DOHH2 (cell line): Measurements from ENCODE around the gene GPR137C.

Source experiments
- H3F3A ChIP-seq: fragments of 200-600 bp; sonication (generic), shearing (Covaris generic); 2 replicates; pipeline ENCODE4 v1.6.0; 2016; ENCODE audit warnings: antibody characterized with exemption, mild to moderate bottlenecking; ENCODE audit not compliant: control insufficient read depth, insufficient read depth
- H3K27ac ChIP-seq: fragments of 200-600 bp; sonication (generic); 2 replicates; pipeline ENCODE4 v1.5.1; 2014; ENCODE audit warnings: low read depth, mild to moderate bottlenecking, low read length, moderate library complexity
- H3K27me3 ChIP-seq: fragments of 200-600 bp; sonication (generic); 2 replicates; pipeline ENCODE4 v1.6.1; 2014; ENCODE audit warnings: mild to moderate bottlenecking, low read length, mixed read lengths; ENCODE audit not compliant: control insufficient read depth
- H3K36me3 ChIP-seq: fragments of 200-600 bp; sonication (generic); 2 replicates; pipeline ENCODE4 v1.6.1; 2014; ENCODE audit warnings: mild to moderate bottlenecking, low read length, moderate library complexity, mixed read lengths; ENCODE audit not compliant: control insufficient read depth
- H3K4me1 ChIP-seq: fragments of 200-600 bp; sonication (generic); 2 replicates; pipeline ENCODE4 v1.6.1; 2014; ENCODE audit warnings: mild to moderate bottlenecking, low read length, mixed read lengths; ENCODE audit not compliant: control insufficient read depth
- H3K4me2 ChIP-seq: fragments of 200-600 bp; sonication (generic); 2 replicates; pipeline ENCODE4 v1.6.0; 2014; ENCODE audit warnings: mild to moderate bottlenecking, low read length, moderate library complexity
- H3K4me3 ChIP-seq: fragments of 200-600 bp; sonication (generic); 2 replicates; pipeline ENCODE4 v1.5.1; 2014; ENCODE audit warnings: mild to moderate bottlenecking, low read length, mixed read lengths
- H3K79me2 ChIP-seq: fragments of 200-600 bp; sonication (generic); 2 replicates; pipeline ENCODE4 v1.6.1; 2014; ENCODE audit warnings: mild to moderate bottlenecking, low read length, mixed read lengths; ENCODE audit not compliant: control insufficient read depth
- H3K9me2 ChIP-seq: fragments of 200-600 bp; sonication (generic); replicated peaks from 2 replicates; pipeline ENCODE4 v1.6.1; 2014; ENCODE audit warnings: mild to moderate bottlenecking, low read length, mixed read lengths; ENCODE audit not compliant: control insufficient read depth
- H3K9me3 ChIP-seq: fragments of 200-600 bp; sonication (generic); 2 replicates; pipeline ENCODE4 v1.6.1; 2014; ENCODE audit warnings: antibody characterized with exemption, low read length, mixed read lengths; ENCODE audit not compliant: control insufficient read depth, insufficient read depth
- H4K20me1 ChIP-seq: fragments of 200-600 bp; sonication (generic); 2 replicates; pipeline ENCODE4 v1.6.0; 2014; ENCODE audit warnings: low read depth, mild to moderate bottlenecking, antibody characterized with exemption, low read length, moderate library complexity; ENCODE audit not compliant: control insufficient read depth, insufficient read depth
- EZH2phosphoT487 ChIP-seq: fragments of 200-600 bp; sonication (generic); IDR thresholded peaks from 2 replicates; pipeline ENCODE4 v1.6.1; 2017; ENCODE audit warnings: borderline replicate concordance, mild to moderate bottlenecking, antibody characterized with exemption, low read length, moderate library complexity, mixed read lengths
- TF ChIP-seq, protein P1 (sequence below): fragments of 200-600 bp; sonication (generic); IDR thresholded peaks from one replicate; pipeline ENCODE4 v1.5.1; 2014; ENCODE audit warnings: antibody characterized with exemption, mild to moderate bottlenecking, low read depth, low read length; ENCODE audit not compliant: poor library complexity, severe bottlenecking

Gene GPR137C

DNA sequence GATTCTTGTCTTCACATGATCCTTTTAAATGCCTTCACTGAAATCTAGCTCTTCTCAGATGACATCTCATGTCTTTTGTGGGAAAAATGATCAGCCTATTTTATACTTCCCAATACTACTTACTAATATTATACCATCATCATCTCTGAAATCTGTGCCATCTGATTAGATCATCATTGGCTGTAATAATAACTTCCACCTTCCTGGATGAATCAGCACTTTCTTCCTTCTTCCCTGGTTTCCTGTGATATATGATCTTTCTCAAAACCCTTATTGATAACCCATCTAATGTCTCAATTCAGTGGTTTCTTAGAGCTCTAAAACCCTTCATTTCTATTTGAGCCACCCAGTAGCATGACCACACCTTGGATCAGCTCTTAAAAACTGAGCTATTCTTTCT lies 30.9 kb downstream of the GPR137C start:
- no peak overlapping the region for H3K27ac ChIP-seq
- H3K36me3 ChIP-seq: no peaks in the 10 kb centered on the region
- TF ChIP-seq, protein P1, sequence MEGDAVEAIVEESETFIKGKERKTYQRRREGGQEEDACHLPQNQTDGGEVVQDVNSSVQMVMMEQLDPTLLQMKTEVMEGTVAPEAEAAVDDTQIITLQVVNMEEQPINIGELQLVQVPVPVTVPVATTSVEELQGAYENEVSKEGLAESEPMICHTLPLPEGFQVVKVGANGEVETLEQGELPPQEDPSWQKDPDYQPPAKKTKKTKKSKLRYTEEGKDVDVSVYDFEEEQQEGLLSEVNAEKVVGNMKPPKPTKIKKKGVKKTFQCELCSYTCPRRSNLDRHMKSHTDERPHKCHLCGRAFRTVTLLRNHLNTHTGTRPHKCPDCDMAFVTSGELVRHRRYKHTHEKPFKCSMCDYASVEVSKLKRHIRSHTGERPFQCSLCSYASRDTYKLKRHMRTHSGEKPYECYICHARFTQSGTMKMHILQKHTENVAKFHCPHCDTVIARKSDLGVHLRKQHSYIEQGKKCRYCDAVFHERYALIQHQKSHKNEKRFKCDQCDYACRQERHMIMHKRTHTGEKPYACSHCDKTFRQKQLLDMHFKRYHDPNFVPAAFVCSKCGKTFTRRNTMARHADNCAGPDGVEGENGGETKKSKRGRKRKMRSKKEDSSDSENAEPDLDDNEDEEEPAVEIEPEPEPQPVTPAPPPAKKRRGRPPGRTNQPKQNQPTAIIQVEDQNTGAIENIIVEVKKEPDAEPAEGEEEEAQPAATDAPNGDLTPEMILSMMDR: no peak
- TF ChIP-seq EZH2phosphoT487: no peak
- H3F3A ChIP-seq: no peaks in the 10 kb centered on the region
- H3K9me3 ChIP-seq: no peaks in the 10 kb centered on the region
- no peaks in the 10 kb centered on the region for H3K9me2 ChIP-seq
- H3K4me3 ChIP-seq: no peak overlapping the region
- no peaks in the 10 kb centered on the region for H4K20me1 ChIP-seq
- H3K4me1 ChIP-seq: no peaks in the 10 kb centered on the region
- no peak overlapping the region for H3K4me2 ChIP-seq
- H3K27me3 ChIP-seq: no peaks in the 10 kb centered on the region
- no peaks in the 10 kb centered on the region for H3K79me2 ChIP-seq

DNA sequence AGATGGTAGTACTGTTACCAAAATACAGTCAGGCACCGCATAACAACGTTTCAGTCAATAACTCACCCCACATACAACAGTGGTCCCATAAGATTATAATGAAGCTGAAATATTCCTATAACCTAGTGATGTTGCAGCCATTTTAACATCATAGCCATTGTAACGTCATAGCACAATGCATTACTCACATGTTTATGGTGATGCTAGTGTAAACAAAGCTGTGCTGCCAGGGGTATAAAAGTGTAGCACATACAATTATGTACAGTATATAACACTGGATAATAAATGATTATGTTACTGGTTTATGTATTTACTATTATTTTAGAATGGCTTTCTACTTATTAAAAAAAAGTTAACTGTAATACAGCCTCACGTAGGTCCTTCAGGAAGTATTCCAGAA lies 37.0 kb downstream of the GPR137C start:
- H3K79me2 ChIP-seq: no peaks in the 10 kb centered on the region
- no peak overlapping the region for H3K27ac ChIP-seq
- no peaks in the 10 kb centered on the region for H4K20me1 ChIP-seq
- H3K9me2 ChIP-seq: no peaks in the 10 kb centered on the region
- H3F3A ChIP-seq: no peaks in the 10 kb centered on the region
- no peaks in the 10 kb centered on the region for H3K9me3 ChIP-seq
- no peak overlapping the region for H3K4me2 ChIP-seq
- no peaks in the 10 kb centered on the region for H3K27me3 ChIP-seq
- H3K4me1 ChIP-seq: no peaks in the 10 kb centered on the region
- no peak overlapping the region for H3K4me3 ChIP-seq
- TF ChIP-seq, protein P1: no peak
- TF ChIP-seq EZH2phosphoT487: no peak
- no peaks in the 10 kb centered on the region for H3K36me3 ChIP-seq

DNA sequence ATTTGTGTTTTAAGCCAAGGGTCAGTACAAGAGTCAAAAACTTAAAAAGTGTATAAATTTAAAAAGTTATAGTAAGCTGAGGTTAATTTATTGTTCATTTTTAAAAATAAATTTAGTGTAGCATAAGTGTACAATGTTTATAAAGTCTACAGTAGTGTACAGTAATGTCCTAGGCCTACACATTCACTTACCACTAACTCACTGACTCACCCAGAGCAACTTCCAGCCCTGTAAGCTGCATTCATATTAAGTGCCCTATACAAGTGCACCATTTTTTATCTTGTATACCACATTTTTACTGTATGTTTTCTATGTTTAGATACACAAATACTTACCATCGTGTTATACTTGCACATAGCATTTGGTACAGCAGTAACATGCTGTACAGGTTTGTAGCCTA lies 37.7 kb downstream of the GPR137C start:
- H3K27me3 ChIP-seq: no peaks in the 10 kb centered on the region
- H3K9me2 ChIP-seq: no peaks in the 10 kb centered on the region
- no peak overlapping the region for H3K27ac ChIP-seq
- H3K9me3 ChIP-seq: no peaks in the 10 kb centered on the region
- no peaks in the 10 kb centered on the region for H3K4me1 ChIP-seq
- H4K20me1 ChIP-seq: no peaks in the 10 kb centered on the region
- TF ChIP-seq, protein P1: no peak
- no peak for TF ChIP-seq EZH2phosphoT487
- H3F3A ChIP-seq: no peaks in the 10 kb centered on the region
- H3K79me2 ChIP-seq: no peaks in the 10 kb centered on the region
- no peak overlapping the region for H3K4me2 ChIP-seq
- H3K36me3 ChIP-seq: no peaks in the 10 kb centered on the region
- H3K4me3 ChIP-seq: no peak overlapping the region

DNA sequence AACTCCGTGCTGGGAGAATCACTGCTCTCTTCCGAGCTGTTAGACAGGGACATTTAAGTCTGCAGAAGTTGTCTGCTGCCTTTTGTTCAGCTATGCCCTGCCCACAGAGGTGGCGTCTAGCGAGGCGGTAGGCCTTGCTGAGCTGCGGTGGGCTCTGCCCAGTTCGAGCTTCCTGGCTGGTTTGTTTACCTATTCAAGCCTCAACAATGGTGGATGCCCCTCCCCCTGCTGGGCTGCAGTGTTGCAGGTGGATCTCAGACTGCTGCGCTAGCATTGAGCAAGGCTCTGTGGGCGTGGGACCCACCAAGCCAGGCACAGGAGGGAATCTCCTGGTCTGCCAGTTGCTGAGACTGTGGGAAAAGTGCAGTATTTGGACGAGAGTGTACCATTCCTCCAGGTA lies 43.7 kb downstream of the GPR137C start:
- Histone ChIP-seq H3K79me2 (no peaks in the 10 kb centered on the region), H3K9me3 (no peaks in the 10 kb centered on the region), H3F3A (no peaks in the 10 kb centered on the region)

More for the DNA sequence above, 43.7 kb downstream of the GPR137C start:
- Histone ChIP-seq H3K36me3 (no peaks in the 10 kb centered on the region), H3K4me3 (no peak overlapping the region), H3K27ac (no peak overlapping the region), H4K20me1 (no peaks in the 10 kb centered on the region), H3K4me1 (no peaks in the 10 kb centered on the region), H3K9me2 (no peaks in the 10 kb centered on the region), H3K27me3 (no peaks in the 10 kb centered on the region), H3K4me2 (no peak overlapping the region)
- TF ChIP-seq, protein P1: no peak
- no peak for TF ChIP-seq EZH2phosphoT487
